ENCODE data around the gene SPTBN2. TPM values are rescaled to one million over a fixed set of nuclear protein-coding genes. Genes with fewer than 3 reads are reported as not detected.

SPTBN2 gene
- total and polyA plus RNA-seq, 3 donors from 2014 or later, result 116 to 239 (median 159) TPM

DNA sequence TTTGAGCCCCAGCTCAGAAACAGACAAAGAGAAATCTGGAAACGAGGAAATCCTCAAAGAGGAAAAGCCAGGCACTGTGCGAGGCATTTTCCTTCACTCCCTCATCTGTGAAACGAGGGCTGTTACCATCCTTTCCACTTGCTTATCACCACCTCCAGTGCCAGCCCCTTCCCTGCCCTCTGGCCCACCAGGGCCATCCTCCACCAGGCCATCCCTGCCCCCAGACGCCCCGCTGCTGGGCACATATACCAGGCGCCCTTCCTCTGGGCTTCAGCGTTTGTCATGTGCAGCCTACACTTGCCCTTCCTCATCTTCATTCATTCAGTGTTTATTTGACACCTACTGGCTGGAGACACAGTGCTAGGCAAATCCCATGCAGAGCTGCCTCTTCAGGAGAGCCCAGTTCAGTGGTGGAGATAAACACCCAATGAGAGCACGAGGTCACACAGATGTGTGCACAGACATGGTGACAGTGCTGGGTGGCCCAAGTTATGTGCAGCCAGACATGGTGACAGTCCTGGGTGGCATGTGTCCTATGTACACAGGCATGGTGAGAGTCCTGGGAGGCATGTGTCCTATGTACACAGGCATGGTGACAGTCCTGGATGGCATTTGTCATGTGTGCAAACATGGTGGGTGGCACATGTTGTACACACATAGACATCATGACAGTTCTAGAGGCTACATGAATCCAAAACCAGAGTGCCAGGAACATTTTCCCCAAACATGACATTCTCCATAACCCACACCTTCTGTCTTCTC is 9.7 kb downstream of the SPTBN2 start:
- peaks cover 8% of the 10 kb centered on the region for H3K4me1 ChIP-seq
- no peak overlapping the region for H3K4me3 ChIP-seq
- H3K27me3 ChIP-seq, result no peaks in the 10 kb centered on the region
- no peaks in the 10 kb centered on the region for H3K36me3 ChIP-seq (ENCODE audit: low read depth, missing control alignments)
- DNase-seq, result no peak
- intact Hi-C loops (cut with DNase I; ENCODE audit: low total_unique reads), result no loop called here
- 80 to 88% methylated on average over 8 of the region's 8 CpGs for WGBS, 2 donors
- H3K9me3 ChIP-seq, result no peaks in the 10 kb centered on the region
- TF ChIP-seq POLR2A (IDR thresholded peaks at IDR 0.05), result no peak
- TF ChIP-seq CTCF (IDR thresholded peaks at IDR 0.05), result no peak
- no peak overlapping the region for H3K27ac ChIP-seq

GRCh38 chr11:66718320-66718971 is 10.6 kb downstream of the SPTBN2 start:
- H3K27ac ChIP-seq, result no peak overlapping the region
- no peaks in the 10 kb centered on the region for H3K36me3 ChIP-seq (ENCODE audit: low read depth, missing control alignments)
- H3K4me1 ChIP-seq, result peaks cover 8% of the 10 kb centered on the region
- DNase-seq, result peak; percentile 55
- no peaks in the 10 kb centered on the region for H3K9me3 ChIP-seq
- H3K27me3 ChIP-seq, result no peaks in the 10 kb centered on the region
- TF ChIP-seq POLR2A (IDR thresholded peaks at IDR 0.05) (no peak), CTCF (IDR thresholded peaks at IDR 0.05) (peak in 1 of 3 experiments; percentile 20)
- intact Hi-C loops (cut with DNase I; ENCODE audit: low total_unique reads), result no loop called here
- 30 to 48% methylated on average over 14 to 26 of the region's 26 CpGs for WGBS, 2 donors
- H3K4me3 ChIP-seq, result no peak overlapping the region

DNA sequence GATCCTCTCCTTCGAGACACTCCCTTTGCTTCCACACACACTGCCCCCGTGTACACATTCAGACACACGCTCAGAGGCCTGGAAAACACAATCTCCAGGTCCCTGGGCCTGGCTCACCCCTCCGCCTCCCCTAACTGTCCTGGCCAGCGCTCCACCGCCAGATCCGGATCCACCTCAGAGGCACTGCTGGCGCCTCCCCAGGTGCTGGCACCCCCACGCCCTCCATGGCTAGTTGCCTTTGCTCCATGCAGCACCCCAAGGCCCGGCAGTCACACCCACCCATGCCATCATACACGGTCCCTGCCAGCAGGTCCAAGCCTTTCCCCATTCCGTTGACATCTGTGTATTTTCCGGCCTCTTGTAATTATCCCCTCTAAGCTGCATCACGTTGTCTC is 11.1 kb downstream of the SPTBN2 start:
- no peak overlapping the region for H3K4me3 ChIP-seq
- no peak for TF ChIP-seq CTCF (IDR thresholded peaks at IDR 0.05)
- no peak for TF ChIP-seq POLR2A (IDR thresholded peaks at IDR 0.05)
- H3K27ac ChIP-seq, result no peak overlapping the region
- no peaks in the 10 kb centered on the region for H3K36me3 ChIP-seq (ENCODE audit: low read depth, missing control alignments)
- no peaks in the 10 kb centered on the region for H3K27me3 ChIP-seq
- H3K4me1 ChIP-seq, result peaks cover 3% of the 10 kb centered on the region
- WGBS, 2 donors, result 63 to 75% methylated on average over 14 of the region's 14 CpGs
- H3K9me3 ChIP-seq, result no peaks in the 10 kb centered on the region
- intact Hi-C loops (cut with DNase I; ENCODE audit: low total_unique reads), result no loop called here
- DNase-seq, result no peak

DNA sequence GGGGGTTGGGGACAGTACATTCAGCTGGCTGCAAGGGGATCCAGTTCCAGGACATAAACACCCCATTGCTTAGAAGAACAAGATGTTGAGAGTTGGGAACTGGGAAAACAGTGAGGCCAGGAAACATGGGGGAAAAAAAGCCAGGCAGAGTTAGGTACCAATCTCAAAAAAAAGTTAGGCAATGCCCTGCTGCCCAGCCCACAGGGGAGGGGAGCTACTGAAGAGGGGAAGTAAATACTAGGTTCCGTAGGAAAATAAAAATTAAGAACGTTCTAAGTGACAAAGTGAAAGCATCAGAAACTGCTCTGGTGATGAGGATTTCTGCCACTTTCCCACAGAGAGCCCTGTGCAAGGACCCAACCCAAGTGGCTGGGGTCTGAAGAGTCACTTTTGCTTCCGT is 12.0 kb downstream of the SPTBN2 start:
- no peaks in the 10 kb centered on the region for H3K9me3 ChIP-seq
- TF ChIP-seq CTCF (IDR thresholded peaks at IDR 0.05) (no peak), POLR2A (IDR thresholded peaks at IDR 0.05) (no peak)
- 79 to 90% methylated on average over 3 of the region's 3 CpGs for WGBS, 2 donors
- no peak overlapping the region for H3K27ac ChIP-seq
- H3K4me3 ChIP-seq, result no peak overlapping the region
- H3K27me3 ChIP-seq, result no peaks in the 10 kb centered on the region
- no peaks in the 10 kb centered on the region for H3K36me3 ChIP-seq (ENCODE audit: low read depth, missing control alignments)
- no peak for DNase-seq
- no peaks in the 10 kb centered on the region for H3K4me1 ChIP-seq
- intact Hi-C loops (cut with DNase I; ENCODE audit: low total_unique reads), result no loop called here

Measured in testis (tissue), 3 donors.